ENCODE measurements around the gene RNF214. TPM values are rescaled to one million over a fixed set of nuclear protein-coding genes. Genes with fewer than 3 reads are reported as not detected.

The RNF214 gene
- total and polyA plus RNA-seq, 10 of the 15 experiments (the other 5 are each of a cell fraction or from before 2014, with no cell fraction given), result 4.8 to 16.8 (median 10.5) TPM

DNA sequence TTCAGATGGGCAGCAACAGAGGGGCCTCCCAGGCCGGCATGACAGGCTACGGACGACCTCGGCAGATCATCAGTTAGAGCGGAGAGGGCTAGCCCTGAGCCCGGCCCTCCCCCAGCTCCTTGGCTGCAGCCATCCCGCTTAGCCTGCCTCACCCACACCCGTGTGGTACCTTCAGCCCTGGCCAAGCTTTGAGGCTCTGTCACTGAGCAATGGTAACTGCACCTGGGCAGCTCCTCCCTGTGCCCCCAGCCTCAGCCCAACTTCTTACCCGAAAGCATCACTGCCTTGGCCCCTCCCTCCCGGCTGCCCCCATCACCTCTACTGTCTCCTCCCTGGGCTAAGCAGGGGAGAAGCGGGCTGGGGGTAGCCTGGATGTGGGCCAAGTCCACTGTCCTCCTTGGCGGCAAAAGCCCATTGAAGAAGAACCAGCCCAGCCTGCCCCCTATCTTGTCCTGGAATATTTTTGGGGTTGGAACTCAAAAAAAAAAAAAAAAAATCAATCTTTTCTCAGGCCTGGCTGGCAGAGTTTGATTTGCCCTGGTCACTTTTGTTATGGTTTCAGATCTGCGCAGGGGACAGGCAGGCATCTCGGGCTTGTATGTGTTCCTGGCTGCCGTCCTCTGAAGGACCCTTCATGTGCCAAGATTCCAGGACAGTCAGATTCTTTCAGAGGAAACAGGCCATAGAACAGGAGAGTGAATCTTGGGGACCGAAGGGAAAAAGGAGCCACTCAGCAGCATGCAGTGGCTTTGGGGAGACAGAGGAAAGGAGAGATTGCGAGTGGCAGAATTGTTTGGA lies 28.0 kb upstream of the RNF214 start:
- no peak overlapping the region for H3K9ac ChIP-seq (ENCODE audit: control insufficient read depth, insufficient read depth, low read length)
- ChIA-PET POLR2A (no interaction called here), RAD21 (ENCODE audit: unreplicated experiment) (interaction anchor here (0.9 kb wide), 1 partner anchor 23 kb away, joined by 3 read pairs; no protein-coding TSS in a partner anchor), SMC1A (ENCODE audit: uncharacterized antibody, unreplicated experiment) (interaction anchor here (0.7 kb wide), 1 partner anchor 369 kb away, joined by 3 read pairs; no protein-coding TSS in a partner anchor), CTCF (interaction anchor here (0.8 to 3.2 kb wide), 3 partner anchors 11 to 23 kb away, joined by 3 to 16 read pairs (median 3); no protein-coding TSS in a partner anchor)
- intact Hi-C loops (cut with micrococcal nuclease; ENCODE audit: unreplicated experiment), result loop anchor here (5.0 kb wide), 1 partner anchor 72 kb away; no protein-coding TSS in a partner anchor
- 86% methylated on average over 17 of the region's 17 CpGs for WGBS (ENCODE audit: insufficient coverage, insufficient replicate concordance, low lambda C conversion rate, missing lambda C conversion rate)
- FAIRE-seq (no peak), ATAC-seq (no peak), DNase-seq (ENCODE audit: low read depth, low spot score) (no peak)
- peaks cover 0 to 4% of the 10 kb centered on the region in 2 experiments; a peak in 3 of 4 replicates for H3K36me3 ChIP-seq (ENCODE audit: control insufficient read depth in 2 of 2, insufficient read depth in 2 of 2, low read length in 1 of 2)
- no peak overlapping the region for H3K4me2 ChIP-seq (ENCODE audit: control insufficient read depth, insufficient read depth)
- in situ Hi-C loops (cut with MboI), result loop anchor here (5.0 kb wide), 1 partner anchor 72 kb away; no protein-coding TSS in a partner anchor
- H3K9me3 ChIP-seq (replicated peaks; ENCODE audit: control insufficient read depth, insufficient read depth, low read length), result no peaks in the 10 kb centered on the region
- no TSS peak for BruUV-seq (replicated peaks)
- no peak overlapping the region for H2AFZ ChIP-seq (ENCODE audit: control insufficient read depth, low read depth, low read length)
- TF ChIP-seq SP1 (IDR thresholded peaks at IDR 0.05; ENCODE audit: low read depth, low read length) (no peak), MXI1 (IDR thresholded peaks at IDR 0.05; ENCODE audit: low read depth, low read length) (no peak), ZNF217 (IDR thresholded peaks at IDR 0.05) (no peak), RAD21 (IDR thresholded peaks at IDR 0.05; ENCODE audit: insufficient read depth, low read depth, low read length) (no peak), FOS (IDR thresholded peaks at IDR 0.05; ENCODE audit: borderline replicate concordance, extremely low read depth, insufficient read length) (no peak), DPF2 (IDR thresholded peaks at IDR 0.05) (no peak), NR2F1 (conservative IDR thresholded peaks at IDR 0.05) (no peak), YBX1 (IDR thresholded peaks at IDR 0.05) (no peak), GABPA (IDR thresholded peaks at IDR 0.05; ENCODE audit: low read depth) (no peak)
- TF ChIP-seq, protein P1, sequence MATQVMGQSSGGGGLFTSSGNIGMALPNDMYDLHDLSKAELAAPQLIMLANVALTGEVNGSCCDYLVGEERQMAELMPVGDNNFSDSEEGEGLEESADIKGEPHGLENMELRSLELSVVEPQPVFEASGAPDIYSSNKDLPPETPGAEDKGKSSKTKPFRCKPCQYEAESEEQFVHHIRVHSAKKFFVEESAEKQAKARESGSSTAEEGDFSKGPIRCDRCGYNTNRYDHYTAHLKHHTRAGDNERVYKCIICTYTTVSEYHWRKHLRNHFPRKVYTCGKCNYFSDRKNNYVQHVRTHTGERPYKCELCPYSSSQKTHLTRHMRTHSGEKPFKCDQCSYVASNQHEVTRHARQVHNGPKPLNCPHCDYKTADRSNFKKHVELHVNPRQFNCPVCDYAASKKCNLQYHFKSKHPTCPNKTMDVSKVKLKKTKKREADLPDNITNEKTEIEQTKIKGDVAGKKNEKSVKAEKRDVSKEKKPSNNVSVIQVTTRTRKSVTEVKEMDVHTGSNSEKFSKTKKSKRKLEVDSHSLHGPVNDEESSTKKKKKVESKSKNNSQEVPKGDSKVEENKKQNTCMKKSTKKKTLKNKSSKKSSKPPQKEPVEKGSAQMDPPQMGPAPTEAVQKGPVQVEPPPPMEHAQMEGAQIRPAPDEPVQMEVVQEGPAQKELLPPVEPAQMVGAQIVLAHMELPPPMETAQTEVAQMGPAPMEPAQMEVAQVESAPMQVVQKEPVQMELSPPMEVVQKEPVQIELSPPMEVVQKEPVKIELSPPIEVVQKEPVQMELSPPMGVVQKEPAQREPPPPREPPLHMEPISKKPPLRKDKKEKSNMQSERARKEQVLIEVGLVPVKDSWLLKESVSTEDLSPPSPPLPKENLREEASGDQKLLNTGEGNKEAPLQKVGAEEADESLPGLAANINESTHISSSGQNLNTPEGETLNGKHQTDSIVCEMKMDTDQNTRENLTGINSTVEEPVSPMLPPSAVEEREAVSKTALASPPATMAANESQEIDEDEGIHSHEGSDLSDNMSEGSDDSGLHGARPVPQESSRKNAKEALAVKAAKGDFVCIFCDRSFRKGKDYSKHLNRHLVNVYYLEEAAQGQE (IDR thresholded peaks at IDR 0.05; ENCODE audit: low read depth, low read length), result no peak
- TF ChIP-seq, protein P2, sequence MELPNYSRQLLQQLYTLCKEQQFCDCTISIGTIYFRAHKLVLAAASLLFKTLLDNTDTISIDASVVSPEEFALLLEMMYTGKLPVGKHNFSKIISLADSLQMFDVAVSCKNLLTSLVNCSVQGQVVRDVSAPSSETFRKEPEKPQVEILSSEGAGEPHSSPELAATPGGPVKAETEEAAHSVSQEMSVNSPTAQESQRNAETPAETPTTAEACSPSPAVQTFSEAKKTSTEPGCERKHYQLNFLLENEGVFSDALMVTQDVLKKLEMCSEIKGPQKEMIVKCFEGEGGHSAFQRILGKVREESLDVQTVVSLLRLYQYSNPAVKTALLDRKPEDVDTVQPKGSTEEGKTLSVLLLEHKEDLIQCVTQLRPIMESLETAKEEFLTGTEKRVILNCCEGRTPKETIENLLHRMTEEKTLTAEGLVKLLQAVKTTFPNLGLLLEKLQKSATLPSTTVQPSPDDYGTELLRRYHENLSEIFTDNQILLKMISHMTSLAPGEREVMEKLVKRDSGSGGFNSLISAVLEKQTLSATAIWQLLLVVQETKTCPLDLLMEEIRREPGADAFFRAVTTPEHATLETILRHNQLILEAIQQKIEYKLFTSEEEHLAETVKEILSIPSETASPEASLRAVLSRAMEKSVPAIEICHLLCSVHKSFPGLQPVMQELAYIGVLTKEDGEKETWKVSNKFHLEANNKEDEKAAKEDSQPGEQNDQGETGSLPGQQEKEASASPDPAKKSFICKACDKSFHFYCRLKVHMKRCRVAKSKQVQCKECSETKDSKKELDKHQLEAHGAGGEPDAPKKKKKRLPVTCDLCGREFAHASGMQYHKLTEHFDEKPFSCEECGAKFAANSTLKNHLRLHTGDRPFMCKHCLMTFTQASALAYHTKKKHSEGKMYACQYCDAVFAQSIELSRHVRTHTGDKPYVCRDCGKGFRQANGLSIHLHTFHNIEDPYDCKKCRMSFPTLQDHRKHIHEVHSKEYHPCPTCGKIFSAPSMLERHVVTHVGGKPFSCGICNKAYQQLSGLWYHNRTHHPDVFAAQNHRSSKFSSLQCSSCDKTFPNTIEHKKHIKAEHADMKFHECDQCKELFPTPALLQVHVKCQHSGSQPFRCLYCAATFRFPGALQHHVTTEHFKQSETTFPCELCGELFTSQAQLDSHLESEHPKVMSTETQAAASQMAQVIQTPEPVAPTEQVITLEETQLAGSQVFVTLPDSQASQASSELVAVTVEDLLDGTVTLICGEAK (IDR thresholded peaks at IDR 0.05; ENCODE audit: borderline replicate concordance), result no peak
- no peaks in the 10 kb centered on the region for H3K4me1 ChIP-seq (ENCODE audit: control insufficient read depth, insufficient read depth, low read length)
- no peaks in the 10 kb centered on the region for H4K20me1 ChIP-seq (ENCODE audit: control insufficient read depth, insufficient read depth)
- no peaks in the 10 kb centered on the region for H3K79me2 ChIP-seq (ENCODE audit: control insufficient read depth, insufficient read depth, low read length)
- no peak overlapping the region for H3K27ac ChIP-seq (ENCODE audit: control insufficient read depth, insufficient read depth)
- no peaks in the 10 kb centered on the region for H3K27me3 ChIP-seq (replicated peaks in 1 of 2; ENCODE audit: control insufficient read depth in 2 of 2, insufficient read depth in 2 of 2, low read length in 1 of 2)
- no peak overlapping the region for H3K4me3 ChIP-seq
